Activated naive CD4-positive, alpha-beta T cell treated with anti-CD3 and anti-CD28 coated beads, Interleukin-2, amount 10 ng/mL, durations not matched to agents 7 days and 5 days (primary cell): Measurements from ENCODE around the gene SLC2A14.
"Not testable (repeated sequence)": the region's sequence is repeated elsewhere in the genome, so short reads cannot be mapped to it uniquely, and the experiment has no call there.

Source experiments
- CTCF ChIA-PET: fragments of 350-600 bp; sonication (Branson Sonifier 250); formaldehyde crosslinking; loops from one replicate; lab custom pipeline; 2021; ENCODE audit warnings: antibody characterized with exemption; lab: Charles Lee
- DNase-seq: peaks from one replicate; pipeline ENCODE4 v3.0.0-alpha.2; 2020
- H3K27ac Mint-ChIP-seq: one replicate; pipeline ENCODE4 v1.8.0; 2021; ENCODE audit warnings: mild to moderate bottlenecking, moderate library complexity, mixed read lengths
- H3K27me3 Mint-ChIP-seq: one replicate; pipeline ENCODE4 v1.8.0; 2021; ENCODE audit warnings: mild to moderate bottlenecking, mixed read lengths
- H3K36me3 Mint-ChIP-seq: one replicate; pipeline ENCODE4 v1.8.0; 2021; ENCODE audit warnings: mixed read lengths
- H3K4me1 Mint-ChIP-seq: one replicate; pipeline ENCODE4 v1.8.0; 2021; ENCODE audit warnings: mixed read lengths
- H3K4me3 Mint-ChIP-seq: one replicate; pipeline ENCODE4 v1.8.0; 2021; ENCODE audit warnings: mild to moderate bottlenecking, moderate library complexity, mixed read lengths
- H3K9me3 Mint-ChIP-seq: one replicate; pipeline ENCODE4 v1.8.0; 2021; ENCODE audit warnings: mixed read lengths

SLC2A14 gene

GRCh38 chr12:7835116-7835515, 37.6 kb downstream of the SLC2A14 start:
- DNase-seq: no peak
- CTCF ChIA-PET: interaction anchor here (0.6 kb wide), 1 partner anchor 151 kb away, joined by 3 read pairs; no protein-coding TSS in a partner anchor
- Mint-ChIP-seq H3K9me3 (no peaks in the 10 kb centered on the region), H3K4me3 (no peak overlapping the region), H3K4me1 (no peaks in the 10 kb centered on the region), H3K27ac (no peak overlapping the region), H3K27me3 (peaks cover 16% of the 10 kb centered on the region), H3K36me3 (no peaks in the 10 kb centered on the region)

- Mint-ChIP-seq H3K9me3 (no peaks in the 10 kb centered on the region), H3K36me3 (no peaks in the 10 kb centered on the region), H3K4me1 (no peaks in the 10 kb centered on the region), H3K27me3 (peaks cover 19% of the 10 kb centered on the region), H3K4me3 (no peak overlapping the region), H3K27ac (no peak overlapping the region)
- no peak for DNase-seq
- CTCF ChIA-PET: no interaction called here
Observed at GRCh38 chr12:7834701-7835100, 38.0 kb downstream of the SLC2A14 start.

DNA sequence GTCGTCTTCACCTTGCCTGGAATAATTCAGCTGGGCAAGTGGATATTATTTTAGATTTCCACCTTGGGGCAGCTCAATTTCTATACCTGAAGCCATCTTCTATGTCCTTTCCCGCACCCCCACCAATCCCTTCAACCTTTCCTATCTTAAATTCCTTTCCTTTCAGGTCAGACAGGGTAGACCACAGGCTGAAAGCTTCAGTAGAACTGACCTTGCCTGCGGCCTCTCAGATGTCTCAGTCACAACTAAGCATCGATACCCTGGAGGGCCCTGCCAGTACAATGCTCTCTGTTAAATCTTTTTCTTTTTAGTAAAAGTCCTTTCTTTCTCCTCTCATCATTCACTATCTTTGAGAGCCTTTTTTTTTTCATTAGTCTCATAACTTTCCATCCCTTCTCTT, 38.9 kb downstream of the SLC2A14 start:
- Mint-ChIP-seq H3K36me3 (no peaks in the 10 kb centered on the region), H3K27ac (no peak overlapping the region), H3K4me1 (no peaks in the 10 kb centered on the region), H3K27me3 (peaks cover 19% of the 10 kb centered on the region), H3K4me3 (no peak overlapping the region), H3K9me3 (no peaks in the 10 kb centered on the region)
- no peak for DNase-seq
- CTCF ChIA-PET: interaction anchor here (0.6 kb wide), 1 partner anchor 21 kb away, joined by 3 read pairs; no protein-coding TSS in a partner anchor

GRCh38 chr12:7833201-7833600, 39.5 kb downstream of the SLC2A14 start:
- H3K9me3 Mint-ChIP-seq, DNase-seq, H3K27ac Mint-ChIP-seq, H3K4me3 Mint-ChIP-seq, H3K36me3 Mint-ChIP-seq, H3K4me1 Mint-ChIP-seq, CTCF ChIA-PET: not testable (repeated sequence)
- H3K27me3 Mint-ChIP-seq: peaks cover 19% of the 10 kb centered on the region

DNA sequence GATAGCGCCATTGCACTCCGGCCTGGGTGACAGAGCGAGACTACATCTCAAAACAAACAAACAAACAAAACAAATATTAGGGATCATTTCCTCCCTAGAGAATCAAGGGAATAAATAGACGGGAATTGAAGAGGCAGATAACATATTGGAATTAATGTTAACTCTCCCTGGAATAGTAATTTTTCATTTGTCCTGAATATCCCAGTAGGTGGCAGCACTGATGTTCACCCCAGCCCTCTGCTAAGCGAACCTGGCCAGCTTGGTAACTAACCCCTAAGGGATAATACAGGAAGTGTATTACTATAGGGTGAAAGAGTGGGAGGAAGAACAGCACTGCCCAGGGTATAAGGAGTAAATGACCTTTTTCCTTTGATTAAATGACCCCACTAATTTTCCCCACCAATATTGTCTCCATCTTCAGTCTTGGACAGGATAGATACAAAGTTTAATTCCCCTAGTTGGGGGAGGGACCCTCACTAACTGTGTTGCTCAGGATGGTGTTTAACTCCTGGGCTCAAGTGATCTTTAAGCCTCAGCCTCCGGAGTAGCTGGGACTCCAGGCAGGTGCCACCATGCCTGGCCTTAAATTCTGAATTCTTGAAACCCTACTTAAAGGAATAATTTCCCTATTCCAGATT, 40.5 kb downstream of the SLC2A14 start:
- Mint-ChIP-seq H3K4me3 (no peak overlapping the region), H3K27me3 (peaks cover 19% of the 10 kb centered on the region), H3K36me3 (no peaks in the 10 kb centered on the region), H3K4me1 (no peaks in the 10 kb centered on the region), H3K27ac (no peak overlapping the region), H3K9me3 (no peaks in the 10 kb centered on the region)
- CTCF ChIA-PET: interaction anchor here (0.9 to 1.0 kb wide), 2 partner anchors 162 to 163 kb away, joined by 3 to 4 read pairs; no protein-coding TSS in a partner anchor
- peak; percentile 37 for DNase-seq

GRCh38 chr12:7829737-7830136, 43.0 kb downstream of the SLC2A14 start:
- DNase-seq, H3K27ac Mint-ChIP-seq, H3K9me3 Mint-ChIP-seq, CTCF ChIA-PET, H3K4me1 Mint-ChIP-seq, H3K4me3 Mint-ChIP-seq, H3K36me3 Mint-ChIP-seq: not testable (repeated sequence)
- peaks cover 22% of the 10 kb centered on the region for H3K27me3 Mint-ChIP-seq

- H3K27ac Mint-ChIP-seq, H3K4me1 Mint-ChIP-seq, DNase-seq, H3K36me3 Mint-ChIP-seq, H3K9me3 Mint-ChIP-seq, CTCF ChIA-PET, H3K4me3 Mint-ChIP-seq: not testable (repeated sequence)
- H3K27me3 Mint-ChIP-seq: peaks cover 12% of the 10 kb centered on the region
Observed at GRCh38 chr12:7825754-7826153, 47.0 kb downstream of the SLC2A14 start.

DNA sequence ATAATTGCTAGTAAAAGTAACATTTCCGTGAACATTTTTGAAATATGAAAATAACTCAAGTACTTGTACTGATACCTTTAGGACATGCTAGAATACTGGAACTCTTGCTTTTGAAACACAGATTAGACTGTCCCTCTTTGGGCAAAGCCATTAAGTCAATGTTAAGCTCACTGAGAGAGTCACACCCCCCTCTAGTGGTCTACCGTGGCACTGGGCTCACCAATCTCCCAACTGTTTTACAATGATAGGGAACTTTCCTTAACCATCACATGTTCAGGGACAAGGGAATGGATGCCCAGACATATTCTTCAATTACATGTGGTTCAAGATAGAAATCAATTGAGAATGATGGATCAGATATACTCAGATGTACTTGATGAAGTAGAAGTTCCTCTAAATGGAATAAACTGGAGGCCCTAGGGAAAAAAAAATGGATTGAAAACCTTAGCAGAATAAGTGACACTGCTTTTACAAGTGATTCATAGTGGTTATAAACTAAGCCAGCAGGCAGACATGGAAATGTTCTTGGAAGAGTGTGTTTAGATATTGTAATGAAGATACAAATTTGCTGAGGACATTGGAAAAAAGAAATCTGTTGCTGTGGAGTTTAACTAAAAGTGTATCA, 65.7 kb downstream of the SLC2A14 start:
- H3K27me3 Mint-ChIP-seq: peaks cover 5% of the 10 kb centered on the region
- H3K36me3 Mint-ChIP-seq: no peaks in the 10 kb centered on the region
- no peak overlapping the region for H3K4me3 Mint-ChIP-seq
- no peaks in the 10 kb centered on the region for H3K4me1 Mint-ChIP-seq
- DNase-seq: peak; percentile 72
- H3K9me3 Mint-ChIP-seq: no peaks in the 10 kb centered on the region
- CTCF ChIA-PET: interaction anchor here (0.7 to 4.6 kb wide), 9 partner anchors 10 to 453 kb away, joined by 3 to 37 read pairs (median 3); no protein-coding TSS in a partner anchor
- no peak overlapping the region for H3K27ac Mint-ChIP-seq

GRCh38 chr12:7806319-7806718, 66.4 kb downstream of the SLC2A14 start:
- not testable (repeated sequence) for H3K27me3 Mint-ChIP-seq, H3K4me3 Mint-ChIP-seq, H3K4me1 Mint-ChIP-seq, H3K9me3 Mint-ChIP-seq, H3K27ac Mint-ChIP-seq, DNase-seq, H3K36me3 Mint-ChIP-seq
- CTCF ChIA-PET: interaction anchor here (0.7 to 4.6 kb wide), 6 partner anchors 121 to 201 kb away, joined by 3 to 37 read pairs (median 4); no protein-coding TSS in a partner anchor

DNA sequence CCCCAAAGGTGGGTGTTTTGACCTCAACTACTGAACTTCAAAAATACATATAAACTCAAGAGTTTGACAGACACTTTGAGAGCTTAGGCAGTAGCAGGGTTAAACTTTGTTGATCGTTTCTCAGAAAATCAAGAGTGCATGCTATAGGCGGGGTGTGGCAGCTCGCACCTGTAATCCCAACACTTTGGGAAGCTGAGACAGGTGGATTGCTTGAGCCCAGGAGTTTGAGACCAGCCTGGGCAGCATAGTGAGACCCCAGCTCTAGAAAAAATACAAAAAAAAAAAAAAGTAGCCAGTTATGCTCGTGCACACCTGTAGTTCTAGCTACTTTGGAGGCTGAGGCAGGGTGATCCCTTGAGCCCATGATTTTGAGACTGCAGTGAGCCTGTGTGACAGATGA, 71.3 kb downstream of the SLC2A14 start:
- no peaks in the 10 kb centered on the region for H3K4me1 Mint-ChIP-seq
- no peak for DNase-seq
- no peak overlapping the region for H3K4me3 Mint-ChIP-seq
- no peaks in the 10 kb centered on the region for H3K9me3 Mint-ChIP-seq
- CTCF ChIA-PET: interaction anchor here (0.6 kb wide), 1 partner anchor 108 kb away, joined by 3 read pairs; no protein-coding TSS in a partner anchor
- no peaks in the 10 kb centered on the region for H3K36me3 Mint-ChIP-seq
- peaks cover 3% of the 10 kb centered on the region for H3K27me3 Mint-ChIP-seq
- no peak overlapping the region for H3K27ac Mint-ChIP-seq

- H3K27ac Mint-ChIP-seq, H3K9me3 Mint-ChIP-seq, H3K36me3 Mint-ChIP-seq, CTCF ChIA-PET, H3K4me1 Mint-ChIP-seq, DNase-seq, H3K27me3 Mint-ChIP-seq, H3K4me3 Mint-ChIP-seq: not testable (repeated sequence)
Observed at GRCh38 chr12:7798750-7799308, 73.9 kb downstream of the SLC2A14 start.

GRCh38 chr12:7797698-7798398, 74.9 kb downstream of the SLC2A14 start:
- Mint-ChIP-seq H3K9me3 (no peaks in the 10 kb centered on the region), H3K36me3 (no peaks in the 10 kb centered on the region), H3K4me1 (no peaks in the 10 kb centered on the region), H3K27ac (no peak overlapping the region), H3K4me3 (no peak overlapping the region), H3K27me3 (peaks cover 7% of the 10 kb centered on the region)
- CTCF ChIA-PET: no interaction called here
- DNase-seq: no peak

DNA sequence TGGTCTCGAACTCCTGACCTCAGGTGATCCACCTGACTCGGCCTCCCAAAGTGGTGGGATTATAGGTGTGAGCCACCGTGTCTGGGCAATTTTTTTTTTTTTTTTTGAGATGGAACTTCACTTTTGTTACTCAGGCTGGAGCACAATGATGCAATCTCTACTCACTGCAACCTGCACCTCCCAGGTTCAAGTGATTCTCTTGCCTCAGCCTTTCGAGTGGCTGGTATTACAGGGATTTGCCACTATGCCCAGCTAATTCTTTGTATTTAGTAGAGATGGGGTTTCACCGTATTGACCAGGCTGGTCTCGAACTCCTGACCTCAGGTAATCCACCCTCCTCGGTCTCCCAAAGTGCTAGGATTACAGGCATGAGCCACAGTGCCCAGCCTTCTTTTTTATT, 75.4 kb downstream of the SLC2A14 start:
- DNase-seq, H3K27me3 Mint-ChIP-seq, CTCF ChIA-PET, H3K9me3 Mint-ChIP-seq, H3K27ac Mint-ChIP-seq, H3K36me3 Mint-ChIP-seq, H3K4me3 Mint-ChIP-seq, H3K4me1 Mint-ChIP-seq: not testable (repeated sequence)

- Mint-ChIP-seq H3K27me3 (peaks cover 9% of the 10 kb centered on the region), H3K9me3 (no peaks in the 10 kb centered on the region), H3K36me3 (no peaks in the 10 kb centered on the region), H3K4me1 (no peaks in the 10 kb centered on the region), H3K4me3 (no peak overlapping the region), H3K27ac (no peak overlapping the region)
- DNase-seq: no peak
- CTCF ChIA-PET: no interaction called here
Observed at GRCh38 chr12:7793211-7793610, 79.5 kb downstream of the SLC2A14 start.
